SK-N-DZ (cell line): ENCODE data around the gene TANC1.

ENCODE experiments used
- DNase-seq: peaks from one replicate; pipeline ENCODE4 v3.0.0-alpha.2; 2015; ENCODE audit warnings: low spot score

TANC1 gene

DNA sequence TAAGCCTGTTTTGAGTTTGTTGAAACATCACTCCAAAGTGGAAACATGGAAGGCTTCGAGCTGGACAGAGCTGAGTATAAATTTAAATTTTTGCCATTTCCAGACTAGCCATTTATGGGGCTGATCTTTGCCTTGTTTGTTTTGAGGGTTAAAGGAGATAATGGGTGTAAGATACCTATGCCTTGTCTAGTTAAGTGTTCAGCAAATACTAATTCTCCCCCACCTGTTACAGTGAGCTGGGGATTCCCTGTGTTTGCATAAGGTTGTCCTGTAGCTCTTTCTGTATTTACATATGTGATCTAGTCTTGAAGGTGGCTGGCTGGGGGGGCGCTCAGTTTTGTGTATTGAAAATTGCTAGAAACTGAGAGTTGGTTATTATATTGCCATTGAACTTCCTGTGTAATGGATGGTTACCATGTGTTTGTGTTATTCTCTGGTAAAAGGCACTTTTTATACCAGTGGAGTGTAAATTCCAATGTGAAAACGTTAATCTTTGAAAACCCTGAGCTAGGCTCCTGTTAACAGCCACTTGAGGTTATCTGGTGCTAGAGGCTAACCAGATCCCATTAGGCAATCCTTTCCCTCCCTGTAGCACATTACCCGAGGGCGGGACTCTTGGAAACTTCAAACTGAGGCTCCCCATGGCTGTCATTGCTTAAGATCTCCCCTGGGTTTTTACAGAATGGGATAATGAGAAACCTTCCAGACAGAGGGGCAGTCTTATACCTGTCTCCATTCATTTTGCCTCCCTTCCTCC is 26.7 kb downstream of the TANC1 start:
- peak; percentile 70 for DNase-seq

DNA sequence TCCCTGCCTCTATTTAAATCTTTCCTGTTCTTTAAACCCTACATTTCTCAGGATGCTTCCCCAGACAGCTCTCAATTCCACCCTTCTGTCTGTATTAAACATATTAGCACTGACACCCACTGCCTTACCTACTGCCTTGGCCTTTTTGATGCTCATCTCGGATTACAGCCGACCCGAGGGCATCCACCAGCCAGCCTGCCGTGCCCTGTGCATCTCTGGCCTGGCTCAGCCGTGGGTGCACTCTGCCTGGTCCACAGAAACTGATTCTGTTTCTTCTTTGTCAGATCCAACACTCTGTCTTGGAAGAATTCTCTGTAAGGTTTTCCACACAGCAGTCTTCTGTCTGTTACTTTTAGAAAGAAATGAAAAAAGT is 27.2 kb downstream of the TANC1 start:
- no peak for DNase-seq

DNA sequence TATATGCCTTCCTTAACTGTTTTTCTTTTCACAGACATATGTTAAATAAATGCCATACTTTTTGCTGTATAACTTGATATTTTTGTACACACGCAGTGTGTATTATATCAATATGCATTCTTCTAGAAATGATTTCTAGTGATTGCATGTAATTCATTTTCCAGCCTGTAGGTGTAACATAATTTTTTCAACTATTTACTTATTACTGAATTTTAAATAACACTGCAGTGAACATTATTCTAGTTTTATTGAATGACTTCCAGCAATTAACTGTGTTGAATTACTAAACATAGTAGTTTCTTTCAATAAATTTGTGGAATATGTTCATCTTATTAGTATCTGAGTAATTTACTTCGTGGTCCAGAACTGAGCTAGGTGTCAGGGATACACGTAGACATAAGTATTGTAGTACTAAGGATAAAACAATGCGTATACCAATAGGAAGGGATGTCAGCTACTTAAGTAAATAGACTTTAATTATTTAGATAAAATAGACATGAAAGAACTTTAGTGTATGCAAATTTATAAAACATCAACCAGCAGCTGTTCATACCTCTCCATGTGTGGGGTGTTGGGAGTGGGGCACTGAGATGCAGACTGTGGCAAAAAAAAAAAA is 28.0 kb downstream of the TANC1 start:
- no peak for DNase-seq

DNA sequence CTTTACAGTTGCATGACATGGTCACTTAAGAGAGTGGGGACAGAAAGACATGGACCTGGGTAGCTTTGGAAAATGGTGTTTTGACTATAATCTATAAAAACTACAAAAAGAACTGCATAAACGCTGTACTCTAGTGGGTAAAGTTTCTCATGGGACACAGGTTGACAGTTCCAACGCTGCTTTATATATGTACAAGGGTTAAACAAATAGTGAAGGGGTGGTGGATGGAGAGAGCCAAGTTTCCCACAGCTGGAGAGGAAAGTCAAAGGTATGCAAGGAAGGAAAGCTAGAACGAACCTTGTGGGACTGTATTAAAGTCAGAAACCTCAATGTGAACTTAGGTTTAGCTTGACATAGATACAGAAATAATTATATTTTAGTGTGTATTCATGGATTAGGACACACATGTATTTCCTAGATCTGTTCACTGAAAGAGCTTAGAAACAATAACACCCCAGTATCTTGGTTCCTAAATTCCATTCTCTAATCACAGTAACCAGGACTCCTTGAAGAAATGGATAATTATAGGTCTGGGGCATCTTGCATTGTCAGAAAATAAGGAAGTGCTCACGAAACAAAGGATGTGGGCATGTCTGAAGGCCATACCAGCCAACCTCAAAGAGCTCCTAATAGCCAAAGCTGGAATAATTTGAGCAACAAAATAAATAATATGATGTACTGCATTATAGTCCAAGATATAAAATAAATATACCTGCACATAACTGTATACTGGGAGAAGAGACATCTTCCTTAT is 28.8 kb downstream of the TANC1 start:
- DNase-seq = no peak

DNA sequence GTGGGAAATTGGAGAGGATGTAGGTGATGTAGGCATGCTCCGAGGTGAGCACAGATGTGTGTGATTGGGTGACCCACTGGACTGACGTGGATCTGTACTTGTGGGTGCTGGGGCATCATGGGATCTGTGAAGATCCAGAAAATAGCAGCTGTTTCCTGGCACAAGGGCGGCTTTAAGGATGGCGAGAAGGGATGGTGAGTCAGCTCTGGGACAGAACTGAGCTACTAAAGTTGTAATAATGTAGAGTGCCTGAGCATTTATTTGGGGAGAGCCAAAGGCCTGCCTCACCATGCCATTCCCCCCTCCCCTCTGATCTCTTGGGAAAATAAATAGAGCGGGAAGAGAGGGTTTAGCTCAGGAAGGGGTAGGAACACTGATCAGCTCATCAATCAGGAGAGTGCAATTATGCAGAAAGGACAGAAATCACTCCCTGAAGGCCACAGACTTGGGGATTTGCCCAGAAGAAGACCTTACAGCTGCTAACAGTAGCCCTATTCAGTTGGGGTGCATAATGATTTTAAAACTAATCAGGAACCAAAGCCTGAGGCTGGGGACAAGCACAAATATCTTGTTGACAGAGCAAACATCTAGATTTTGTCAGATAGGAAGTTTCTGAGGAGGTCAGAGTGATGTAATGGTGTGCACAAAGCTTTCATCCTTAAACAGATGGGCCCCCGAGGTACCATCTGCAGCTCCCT is 30.3 kb downstream of the TANC1 start:
- no peak for DNase-seq

DNA sequence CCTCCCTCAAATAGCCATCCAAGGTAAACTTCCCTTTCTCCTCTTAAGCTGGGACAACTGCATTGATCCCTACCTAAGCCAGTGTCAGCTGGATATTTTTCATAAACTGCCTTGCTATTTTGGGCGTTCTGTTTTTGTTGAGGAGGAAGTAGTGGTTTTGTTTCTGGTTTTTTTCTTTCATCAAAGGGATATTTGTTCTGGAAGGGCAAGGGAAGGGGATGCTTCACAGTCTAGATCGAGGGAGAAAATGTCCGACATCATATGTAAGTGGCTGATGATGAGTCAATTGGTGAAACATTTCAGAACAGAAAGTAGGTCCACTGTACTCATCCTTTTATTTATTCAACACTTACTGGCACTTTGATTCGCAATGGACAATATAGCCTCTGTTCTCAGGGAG is 31.0 kb downstream of the TANC1 start:
- no peak for DNase-seq

DNA sequence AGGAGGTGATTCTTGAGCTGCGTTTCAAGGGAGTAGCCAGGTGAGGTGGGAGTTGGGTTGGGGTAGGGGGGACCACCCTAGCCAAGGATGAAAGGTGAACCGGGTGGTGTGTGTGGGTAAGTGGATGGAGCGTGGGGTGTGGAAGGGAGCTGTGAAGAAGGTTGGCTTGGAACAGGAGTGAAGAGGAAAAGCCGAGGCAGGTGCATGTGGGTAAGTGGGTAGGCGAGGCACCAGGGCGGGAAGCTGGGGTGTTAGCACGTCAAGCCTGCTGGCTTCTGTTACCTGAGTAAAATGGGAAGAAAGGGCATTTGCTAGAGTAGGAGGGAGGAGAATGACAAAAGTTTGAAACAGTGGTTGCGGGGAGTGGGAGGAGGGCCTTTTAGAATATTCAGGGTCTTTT is 31.6 kb downstream of the TANC1 start:
- no peak for DNase-seq

DNA sequence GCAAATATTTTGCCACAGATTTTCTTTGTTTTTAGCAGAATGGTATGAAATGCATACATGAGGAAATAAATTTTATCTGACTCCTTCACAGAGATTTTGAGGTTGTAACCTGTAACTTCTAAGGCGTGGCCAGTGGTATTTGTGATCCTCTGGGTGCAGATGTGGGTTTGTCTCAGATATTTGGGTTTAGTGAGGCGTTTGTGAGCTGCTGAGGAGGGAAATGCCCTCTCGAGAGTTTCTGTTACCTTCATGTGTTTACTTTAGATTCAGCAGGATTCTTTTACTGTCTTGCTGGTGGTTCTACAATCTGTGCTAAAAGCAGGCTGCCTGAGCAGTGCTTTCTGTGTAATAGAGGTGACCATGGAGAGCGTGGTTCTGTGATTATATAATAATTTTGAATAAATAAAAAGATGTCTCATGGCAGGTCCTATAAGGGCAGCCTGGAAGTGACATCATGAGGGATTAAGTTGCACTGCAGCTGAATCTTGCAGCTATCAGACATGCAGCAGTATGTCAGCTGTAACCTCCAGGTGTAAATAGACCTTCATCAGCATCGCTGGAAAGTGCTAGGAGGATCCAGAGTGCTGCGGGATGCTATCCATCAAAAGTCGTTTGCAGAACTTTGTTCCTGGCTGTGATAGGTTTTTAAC is 34.1 kb downstream of the TANC1 start:
- no peak for DNase-seq

DNA sequence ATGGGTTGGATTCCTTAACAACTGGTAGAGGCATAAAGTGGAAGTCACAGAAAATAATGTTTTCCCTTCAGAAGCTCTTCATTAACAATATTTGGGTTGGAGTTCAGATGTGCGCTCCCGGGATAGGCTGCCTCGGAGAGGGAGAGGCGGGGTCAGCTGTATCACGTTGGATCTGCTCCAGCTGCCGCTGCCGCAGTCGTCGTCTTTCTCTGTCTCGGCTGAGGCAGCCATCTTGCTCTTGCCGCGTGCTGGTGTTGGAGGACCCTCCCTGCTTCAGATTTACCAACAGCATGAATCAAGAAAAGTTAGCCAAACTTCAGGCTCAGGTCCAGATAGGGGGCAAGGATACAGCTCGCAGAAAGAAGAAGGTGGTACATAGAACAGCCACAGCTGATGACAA is 35.1 kb downstream of the TANC1 start:
- no peak for DNase-seq

DNA sequence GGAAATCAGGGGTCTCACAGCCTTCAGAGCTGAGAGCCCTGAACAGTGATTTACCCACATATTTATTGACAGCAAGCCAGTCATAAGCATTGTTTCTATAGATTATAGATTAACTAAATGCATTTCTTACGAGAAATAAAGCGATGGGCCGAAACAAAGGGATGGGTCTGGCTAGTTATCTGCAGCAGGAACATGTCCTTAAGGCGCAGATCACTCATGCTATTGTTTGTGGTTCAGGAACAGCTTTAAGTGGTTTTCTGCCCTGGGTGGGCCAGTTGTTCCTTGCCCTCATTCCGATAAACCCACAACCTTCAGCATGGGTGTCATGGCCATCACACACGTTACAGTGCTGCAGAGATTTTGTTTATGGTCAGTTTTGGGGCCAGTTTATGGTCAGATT is 36.4 kb downstream of the TANC1 start:
- DNase-seq = no peak

DNA sequence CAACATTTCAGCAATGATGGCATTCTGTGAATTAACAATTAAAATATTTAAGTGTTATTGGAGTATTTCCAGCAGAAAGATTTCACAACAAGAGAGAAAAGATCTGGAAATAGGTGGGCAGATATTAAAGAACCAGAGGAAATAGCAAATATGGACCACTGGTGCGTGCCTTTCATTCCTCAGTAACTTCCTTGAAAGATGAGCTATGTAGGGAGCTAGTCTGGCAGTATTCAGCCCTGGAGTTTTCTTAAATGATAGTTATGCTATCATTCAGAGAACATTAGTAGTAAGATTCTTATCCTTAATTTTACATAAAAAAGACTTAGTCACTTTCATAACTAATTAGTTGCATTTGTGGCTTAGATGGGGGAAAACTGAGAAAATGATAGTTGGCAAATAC is 41.5 kb downstream of the TANC1 start:
- DNase-seq = no peak

DNA sequence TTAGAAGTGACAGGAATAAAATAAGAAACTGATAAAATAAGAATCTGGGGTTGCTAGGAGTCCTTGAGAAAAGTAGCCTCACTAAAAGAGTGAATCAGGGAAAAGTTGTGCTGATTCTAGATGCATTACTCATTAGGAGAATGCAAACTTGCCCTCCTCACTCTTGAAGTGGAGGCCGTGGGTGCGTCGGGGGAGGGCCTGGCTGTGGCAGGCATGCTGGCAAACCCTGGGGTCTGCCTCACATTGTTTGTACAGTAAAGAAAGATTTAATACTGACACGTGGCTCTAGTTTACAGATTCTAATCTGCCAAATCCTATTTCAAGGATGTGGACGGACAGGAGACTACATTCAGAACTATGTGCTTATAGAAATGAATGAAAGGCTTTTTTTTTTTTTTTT is 41.9 kb downstream of the TANC1 start:
- peak; percentile 12 for DNase-seq

DNA sequence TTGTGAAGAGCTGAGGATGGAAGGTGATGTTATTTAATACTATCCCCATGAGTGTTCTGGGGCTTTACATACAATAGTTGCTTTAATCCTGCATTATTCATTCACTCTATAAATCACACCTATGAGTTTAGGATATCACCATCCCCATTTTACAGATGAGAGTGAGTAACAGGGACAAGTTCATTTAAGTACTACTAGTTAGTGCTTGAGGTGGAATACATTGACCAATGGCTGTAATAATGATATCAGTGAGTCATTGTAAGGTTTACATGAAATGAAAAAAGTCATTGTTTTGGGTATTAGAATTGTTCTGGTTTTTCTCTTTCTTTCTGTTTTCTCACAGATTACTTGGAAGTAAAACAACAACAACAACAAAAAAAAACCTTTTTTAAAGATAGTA is 42.5 kb downstream of the TANC1 start:
- no peak for DNase-seq

DNA sequence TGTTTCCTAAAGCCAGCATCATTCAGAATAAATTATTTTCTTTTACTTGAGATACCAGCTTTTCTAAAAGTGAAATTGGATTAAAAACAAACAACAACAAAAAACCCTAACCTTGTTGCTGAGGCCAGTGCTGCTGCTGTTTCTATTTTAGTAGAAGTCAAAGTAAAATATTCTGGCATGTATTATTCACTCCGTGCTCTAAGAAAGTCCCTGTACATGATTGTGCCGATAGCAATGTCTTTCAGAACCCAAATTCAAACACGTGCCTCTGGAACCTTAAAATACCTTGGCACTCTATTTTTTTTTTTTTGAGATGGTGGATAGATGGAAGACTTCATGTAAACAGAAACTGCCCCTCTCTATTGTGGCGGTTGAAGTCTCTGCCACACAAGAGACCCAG is 43.7 kb downstream of the TANC1 start:
- DNase-seq = no peak

DNA sequence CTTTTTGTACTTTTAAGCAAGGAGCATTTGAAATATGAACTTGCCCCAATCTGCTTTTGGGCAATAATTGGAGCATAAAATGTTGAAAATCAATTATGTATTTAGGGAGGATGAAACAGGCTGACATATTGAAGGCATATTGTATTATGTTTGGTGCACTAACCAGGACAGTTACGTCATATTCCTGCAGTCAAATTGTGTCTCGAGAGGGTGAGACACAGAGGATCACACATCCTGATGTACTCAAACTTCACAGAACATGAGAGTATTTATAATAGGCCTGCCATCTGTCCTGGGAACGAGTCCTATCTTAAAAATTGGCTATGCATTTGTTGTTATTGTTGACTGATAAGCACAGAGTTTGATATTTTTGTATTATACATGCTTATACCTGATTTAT is 44.7 kb downstream of the TANC1 start:
- no peak for DNase-seq

DNA sequence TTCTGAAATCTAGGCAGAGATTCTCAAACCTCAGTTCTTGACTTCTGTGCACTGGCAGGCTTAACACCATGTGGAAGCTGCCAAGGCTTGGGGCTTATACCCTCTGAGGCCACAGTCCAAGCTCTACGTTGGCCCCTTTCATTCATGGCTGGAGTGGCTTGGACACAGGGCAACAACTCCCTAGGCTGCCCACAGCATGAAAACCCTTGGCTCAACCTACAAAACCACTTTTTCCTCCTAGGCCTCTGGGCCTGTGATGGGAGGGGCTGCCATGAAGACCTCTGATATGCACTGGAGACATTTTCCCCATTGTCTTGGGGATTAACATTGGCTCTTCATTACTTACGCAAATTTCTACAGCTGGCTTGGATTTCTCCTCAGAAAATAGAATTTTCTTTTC is 46.7 kb downstream of the TANC1 start:
- DNase-seq = no peak

DNA sequence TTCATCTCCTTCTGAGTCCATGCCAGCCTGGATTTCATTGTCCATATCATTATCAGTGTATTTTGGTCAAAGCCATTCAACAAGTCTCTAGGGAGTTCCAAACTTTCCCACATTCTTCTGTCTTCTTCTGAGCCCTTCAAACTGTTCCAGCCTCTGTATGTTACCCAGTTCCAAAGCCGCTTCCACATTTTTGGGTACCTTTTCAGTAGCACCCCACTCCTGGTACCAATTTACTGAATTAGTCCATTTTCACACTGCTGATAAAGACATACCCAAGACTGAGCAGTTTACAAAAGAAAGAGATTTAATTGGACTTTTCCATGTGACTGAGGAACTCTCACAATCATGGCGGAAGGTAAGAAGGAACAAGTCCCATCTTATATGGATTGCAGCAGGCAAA is 47.4 kb downstream of the TANC1 start:
- no peak for DNase-seq

DNA sequence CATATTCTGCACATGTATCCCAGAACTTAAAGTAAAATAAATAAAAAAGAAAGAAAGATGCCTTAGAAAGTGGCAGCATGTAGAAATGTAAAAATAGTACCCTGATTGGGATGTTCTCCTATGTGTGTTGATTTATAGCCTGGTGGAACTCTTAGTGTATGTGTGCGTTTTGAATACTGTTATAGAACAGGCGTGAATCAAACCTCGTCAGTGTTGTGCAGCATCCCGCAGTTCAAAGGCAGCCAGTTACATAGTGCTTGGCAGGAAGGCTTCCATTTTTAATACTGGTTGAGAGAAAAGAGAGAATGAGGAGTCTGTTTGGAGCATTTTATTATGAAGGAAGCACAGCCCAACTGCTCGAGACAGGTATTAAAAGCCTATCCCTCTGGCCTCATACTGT is 49.4 kb downstream of the TANC1 start:
- no peak for DNase-seq

DNA sequence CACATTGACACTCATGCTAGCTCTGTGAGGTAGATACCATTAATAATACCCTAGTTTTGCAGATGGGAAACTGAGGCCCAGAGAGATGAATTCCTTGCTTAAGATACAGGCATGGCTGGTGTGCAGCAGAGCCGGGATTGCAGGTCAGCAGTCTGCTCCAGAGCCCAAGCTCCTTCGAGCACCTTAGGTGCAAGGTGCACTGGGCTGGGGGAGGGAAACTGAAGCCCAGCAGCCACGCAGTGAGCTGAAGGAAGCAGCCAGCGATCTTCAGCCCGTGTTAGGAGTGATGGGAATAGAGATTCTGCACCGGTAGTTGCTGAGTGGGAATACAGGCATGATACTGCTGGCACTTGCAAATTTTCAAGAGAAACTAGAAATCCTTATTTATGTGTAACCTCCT is 50.6 kb downstream of the TANC1 start:
- DNase-seq = no peak

DNA sequence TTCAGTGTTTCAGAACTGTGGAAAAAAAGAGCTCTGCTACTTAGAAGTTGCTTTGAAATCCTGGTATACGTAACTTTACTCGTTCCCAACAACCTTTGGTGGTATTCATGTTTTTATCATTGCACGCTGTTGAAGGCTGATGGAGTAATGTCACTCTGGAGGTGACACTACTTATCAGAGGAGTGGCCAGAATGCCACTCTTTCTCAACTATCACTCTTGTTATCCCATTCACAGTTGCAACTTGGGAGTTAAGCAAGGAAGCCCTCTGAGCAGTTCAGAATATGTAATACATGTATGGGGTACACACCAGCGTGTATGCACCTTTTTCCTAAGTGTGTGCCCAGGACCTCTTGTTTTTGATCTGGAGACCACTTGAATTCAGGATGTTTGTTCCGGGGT is 53.6 kb downstream of the TANC1 start:
- no peak for DNase-seq

DNA sequence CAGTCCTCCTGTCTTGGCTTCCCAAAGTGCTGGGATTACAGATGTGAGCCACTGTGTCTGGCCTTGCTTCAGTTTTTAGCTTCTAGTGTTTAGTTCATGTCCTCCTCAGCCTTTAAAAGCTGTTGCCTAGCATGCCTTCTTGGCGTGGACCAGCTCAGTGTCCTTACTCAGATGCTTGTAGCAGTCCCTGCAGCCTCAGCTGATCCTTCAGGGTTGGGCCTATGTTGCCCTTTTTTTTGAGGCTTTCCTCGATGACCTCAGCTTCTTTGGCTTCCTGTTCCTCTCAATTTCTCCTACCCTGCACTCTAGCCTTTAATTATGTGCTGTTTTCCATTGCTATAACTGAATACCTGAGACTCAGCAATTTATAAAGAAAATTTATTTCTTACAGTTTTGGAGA is 57.7 kb downstream of the TANC1 start:
- DNase-seq = no peak

DNA sequence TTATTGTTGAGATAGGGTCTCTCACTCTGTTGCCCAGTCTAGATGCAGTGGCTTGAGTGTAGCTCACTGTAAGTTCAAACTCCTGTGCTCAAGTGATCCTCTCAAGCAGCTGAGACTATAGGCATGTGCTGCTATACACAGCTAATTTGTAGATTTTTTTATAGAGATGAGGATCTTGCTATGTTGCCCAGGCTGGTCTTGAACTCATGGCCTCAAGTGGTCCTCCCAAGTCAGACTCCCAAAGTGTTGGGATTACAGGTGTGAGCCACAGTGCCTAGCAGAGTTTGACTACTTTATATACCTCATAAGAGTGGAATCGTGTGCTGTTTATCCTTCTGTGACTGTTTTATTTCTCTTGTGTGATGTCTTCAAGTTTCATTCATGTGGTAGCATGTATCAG is 60.3 kb downstream of the TANC1 start:
- no peak for DNase-seq
